ENCODE measurements around the gene PDP2. TPM values are rescaled to one million over a fixed set of nuclear protein-coding genes. Genes with fewer than 3 reads are reported as not detected.
A peak's percentile ranks its signal among the peaks of the same experiment; 100 is the strongest.
"Not testable (repeated sequence)": the region's sequence is repeated elsewhere in the genome, so short reads cannot be mapped to it uniquely, and the experiment has no call there.

The PDP2 gene
- total RNA-seq, 1 donor from 2014 or later: 16.1 TPM

GRCh38 chr16:66932076-66932475 is 51.8 kb downstream of the PDP2 start:
- TF ChIP-seq CTCF (conservative IDR thresholded peaks at IDR 0.05): no peak
- peak overlapping the region; percentile 91 for H3K27ac Mint-ChIP-seq
- no peaks in the 10 kb centered on the region for H3K9me3 Mint-ChIP-seq
- peaks cover 24% of the 10 kb centered on the region for H3K4me1 Mint-ChIP-seq (ENCODE audit: unreplicated experiment)
- peaks cover 10% of the 10 kb centered on the region for H3K27me3 Mint-ChIP-seq
- H3K36me3 Mint-ChIP-seq: peaks cover 8% of the 10 kb centered on the region
- no peak for DNase-seq (ENCODE audit: extremely low spot score, unreplicated experiment)
- peak overlapping the region; percentile 97 for H3K4me3 Mint-ChIP-seq

- no peak for TF ChIP-seq CTCF (conservative IDR thresholded peaks at IDR 0.05)
- DNase-seq (ENCODE audit: extremely low spot score, unreplicated experiment): no peak
- Mint-ChIP-seq H3K27me3 (no peaks in the 10 kb centered on the region), H3K9me3 (no peaks in the 10 kb centered on the region), H3K4me1 (ENCODE audit: unreplicated experiment) (peaks cover 30% of the 10 kb centered on the region), H3K4me3 (peak overlapping the region; percentile 97), H3K36me3 (peaks cover 8% of the 10 kb centered on the region), H3K27ac (peak overlapping the region; percentile 91)
These were observed 53.4 kb downstream of the PDP2 start for GRCh38 chr16:66933776-66934137.

GRCh38 chr16:66934138-66934838 is 54.0 kb downstream of the PDP2 start, which contains the start of gene CIAO2B:
TSS of gene CIAO2B (minus strand) at chr16:66934402. CDS start at chr16:66934364, 38 bp downstream.
- no peak for TF ChIP-seq CTCF (conservative IDR thresholded peaks at IDR 0.05)
- H3K27me3 Mint-ChIP-seq: no peaks in the 10 kb centered on the region
- peak within 1 kb of the TSS; percentile 97 for H3K4me3 Mint-ChIP-seq
- peaks cover 8% of the 10 kb centered on the region for H3K36me3 Mint-ChIP-seq
- peak within 1 kb of the TSS; percentile 91 for H3K27ac Mint-ChIP-seq
- H3K9me3 Mint-ChIP-seq: no peaks in the 10 kb centered on the region
- DNase-seq (ENCODE audit: extremely low spot score, unreplicated experiment): peak; percentile 93
- H3K4me1 Mint-ChIP-seq (ENCODE audit: unreplicated experiment): peaks cover 30% of the 10 kb centered on the region

GRCh38 chr16:66934839-66935313 is 54.6 kb downstream of the PDP2 start:
- not testable (repeated sequence) for DNase-seq (ENCODE audit: extremely low spot score, unreplicated experiment); H3K36me3 Mint-ChIP-seq; H3K9me3 Mint-ChIP-seq; H3K27me3 Mint-ChIP-seq
- peak overlapping the region; percentile 97 for H3K4me3 Mint-ChIP-seq
- peak overlapping the region; percentile 91 for H3K27ac Mint-ChIP-seq
- peaks cover 30% of the 10 kb centered on the region for H3K4me1 Mint-ChIP-seq (ENCODE audit: unreplicated experiment)

GRCh38 chr16:66935314-66936011 is 55.1 kb downstream of the PDP2 start, which contains the start of gene CES2:
TSS of gene CES2 (plus strand) at chr16:66935516. CDS start at chr16:66935636, 120 bp downstream.
- no peaks in the 10 kb centered on the region for H3K27me3 Mint-ChIP-seq
- peaks cover 8% of the 10 kb centered on the region for H3K36me3 Mint-ChIP-seq
- no peaks in the 10 kb centered on the region for H3K9me3 Mint-ChIP-seq
- no peak for TF ChIP-seq CTCF (conservative IDR thresholded peaks at IDR 0.05)
- peaks cover 30% of the 10 kb centered on the region for H3K4me1 Mint-ChIP-seq (ENCODE audit: unreplicated experiment)
- peak within 1 kb of the TSS; percentile 91 for H3K27ac Mint-ChIP-seq
- peak within 1 kb of the TSS; percentile 97 for H3K4me3 Mint-ChIP-seq
- DNase-seq (ENCODE audit: extremely low spot score, unreplicated experiment): no peak

GRCh38 chr16:66936462-66936861 is 56.1 kb downstream of the PDP2 start:
- Mint-ChIP-seq H3K36me3 (peaks cover 8% of the 10 kb centered on the region), H3K27ac (no peak overlapping the region), H3K4me1 (ENCODE audit: unreplicated experiment) (peaks cover 30% of the 10 kb centered on the region), H3K9me3 (no peaks in the 10 kb centered on the region), H3K27me3 (no peaks in the 10 kb centered on the region), H3K4me3 (peak overlapping the region; percentile 97)
- TF ChIP-seq CTCF (conservative IDR thresholded peaks at IDR 0.05): no peak
- DNase-seq (ENCODE audit: extremely low spot score, unreplicated experiment): no peak
